ENCODE results near the gene NKD1.

- no peak for TF ChIP-seq POLR2A (IDR thresholded peaks at IDR 0.05)
- no peak for TF ChIP-seq CTCF (IDR thresholded peaks at IDR 0.05)
- no peak for TF ChIP-seq EP300 (IDR thresholded peaks at IDR 0.05)
Measured at GRCh38 chr16:50664270-50664669, 116.1 kb downstream of the NKD1 start.

Data from stomach (tissue), 4 donors.